AG04449 (cell line): ENCODE data around the gene SPATA9.
A peak's percentile ranks its signal among the peaks of the same experiment; 100 is the strongest.

ENCODE experiments used
- CTCF ChIA-PET: fragments of 350-600 bp; formaldehyde crosslinking; extraction: SDS; loops from one replicate; lab custom pipeline; 2021; ENCODE audit warnings: antibody characterized with exemption; lab: Yijun Ruan, JAX
- POLR2A ChIA-PET: fragments of 400-600, 350-600 bp; formaldehyde crosslinking; extraction: SDS; loops from one replicate; lab custom pipeline; 2020; ENCODE audit warnings: antibody characterized with exemption, inconsistent platforms; lab: Yijun Ruan, JAX
- DNase-seq: peaks from one replicate; pipeline ENCODE4 v3.0.0-alpha.2; 2010; ENCODE audit warnings: low read depth, low spot score
- H3K4me3 ChIP-seq: 2 replicates; pipeline ENCODE4 v1.5.1; 2011; ENCODE audit warnings: low read depth, mild to moderate bottlenecking, control low read depth, low read length
- CTCF ChIP-seq: IDR thresholded peaks from one replicate; pipeline ENCODE4 v1.5.1; 2011; ENCODE audit warnings: mild to moderate bottlenecking, moderate library complexity, low read length, control low read depth, inconsistent platforms; ENCODE audit not compliant: insufficient read depth; ENCODE audit errors: missing control alignments

SPATA9 gene

DNA sequence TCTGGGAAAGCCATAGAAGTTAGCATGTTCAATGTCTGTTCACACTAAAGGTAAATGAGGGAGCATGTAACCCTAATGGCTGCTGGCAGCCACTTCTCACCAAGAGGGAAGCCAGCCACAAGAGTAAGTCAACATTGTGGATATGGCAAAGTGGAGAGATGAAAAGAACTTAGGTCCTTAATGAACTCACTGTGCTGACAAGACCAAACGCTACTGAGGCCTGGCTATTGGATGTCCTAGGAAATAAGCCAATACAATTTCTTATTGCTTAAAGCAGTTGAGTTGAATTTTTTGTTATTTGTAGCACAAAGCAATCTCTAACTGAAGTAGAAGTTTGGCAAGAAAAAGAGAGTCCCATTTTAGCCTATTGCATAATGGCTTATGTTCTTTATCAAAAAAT lies 56.1 kb downstream of the SPATA9 start:
- no peak for DNase-seq
- TF ChIP-seq CTCF = no peak
- no peak overlapping the region for H3K4me3 ChIP-seq
- POLR2A ChIA-PET = no interaction called here
- CTCF ChIA-PET = interaction anchor here (1.4 kb wide), 1 partner anchor 221 kb away, joined by 3 read pairs; no protein-coding TSS in a partner anchor

DNA sequence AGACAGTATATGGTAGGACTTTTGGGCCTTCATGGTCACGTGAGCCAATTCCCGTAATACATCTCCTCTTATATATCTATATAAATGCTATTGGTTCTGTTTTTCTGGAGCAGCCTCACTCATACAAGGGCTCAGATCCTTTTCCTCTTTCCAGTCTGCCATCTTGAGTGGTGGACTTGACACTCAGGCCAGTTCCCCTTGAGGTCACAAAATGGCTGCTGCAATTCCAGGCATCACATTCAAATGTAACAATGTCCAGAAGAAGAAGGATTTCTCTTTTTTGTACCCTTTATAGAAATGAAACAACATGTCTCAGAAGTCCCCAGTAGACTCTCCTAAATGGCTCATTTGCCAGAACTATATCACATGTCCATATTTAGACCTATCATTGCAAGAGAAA lies 58.4 kb downstream of the SPATA9 start:
- DNase-seq = no peak
- CTCF ChIA-PET = no interaction called here
- no peak for TF ChIP-seq CTCF
- no peak overlapping the region for H3K4me3 ChIP-seq
- POLR2A ChIA-PET = no interaction called here

- no peak for DNase-seq
- no peak for TF ChIP-seq CTCF
- CTCF ChIA-PET = interaction anchor here (2.2 kb wide), 1 partner anchor 8 kb away, joined by 12 read pairs; no protein-coding TSS in a partner anchor
- POLR2A ChIA-PET = no interaction called here
- no peak overlapping the region for H3K4me3 ChIP-seq
Observed at GRCh38 chr5:95623706-95624105, 59.1 kb downstream of the SPATA9 start.

DNA sequence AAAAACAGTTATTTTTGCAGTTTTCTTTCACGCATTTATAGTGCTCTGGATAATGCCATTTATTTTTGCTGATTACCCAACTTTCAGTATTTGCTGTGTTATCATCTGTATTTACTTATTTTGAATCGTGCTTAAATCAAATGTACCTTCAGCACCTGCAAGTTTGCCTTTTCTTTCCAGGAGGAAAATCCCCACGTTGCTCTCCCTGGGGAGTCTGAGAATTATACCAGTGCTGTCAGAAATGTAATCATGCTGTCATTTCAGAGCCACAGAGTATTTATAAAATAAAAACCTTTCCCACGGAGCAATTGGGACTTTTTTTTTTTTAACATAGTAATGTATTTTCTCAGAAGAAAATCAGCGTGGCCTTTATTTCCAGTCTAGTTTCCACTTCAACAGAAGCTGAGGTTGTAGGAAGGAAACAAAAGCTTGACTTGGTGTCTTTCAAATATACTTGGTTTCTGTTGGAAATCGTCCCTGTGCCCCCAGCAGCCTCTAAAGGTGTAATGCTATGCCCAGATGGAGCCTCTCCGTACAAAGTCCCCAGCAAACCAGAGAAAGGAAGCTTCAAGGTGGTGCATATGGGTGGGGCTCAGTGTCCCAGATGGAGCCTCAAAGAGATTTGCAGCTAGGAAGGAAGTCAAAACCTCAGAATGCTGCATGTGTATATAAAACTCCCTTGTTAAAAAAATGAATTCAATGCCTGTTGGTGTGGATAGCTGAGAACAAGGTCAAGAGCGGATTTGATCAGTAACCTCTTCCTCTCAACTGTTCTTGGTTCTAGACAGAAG lies 60.8 kb downstream of the SPATA9 start:
- no peak overlapping the region for H3K4me3 ChIP-seq
- no peak for TF ChIP-seq CTCF
- no peak for DNase-seq
- CTCF ChIA-PET = interaction anchor here (1.0 to 2.2 kb wide), 3 partner anchors 9 to 26 kb away, joined by 4 to 12 read pairs (median 4); no protein-coding TSS in a partner anchor
- POLR2A ChIA-PET = no interaction called here

DNA sequence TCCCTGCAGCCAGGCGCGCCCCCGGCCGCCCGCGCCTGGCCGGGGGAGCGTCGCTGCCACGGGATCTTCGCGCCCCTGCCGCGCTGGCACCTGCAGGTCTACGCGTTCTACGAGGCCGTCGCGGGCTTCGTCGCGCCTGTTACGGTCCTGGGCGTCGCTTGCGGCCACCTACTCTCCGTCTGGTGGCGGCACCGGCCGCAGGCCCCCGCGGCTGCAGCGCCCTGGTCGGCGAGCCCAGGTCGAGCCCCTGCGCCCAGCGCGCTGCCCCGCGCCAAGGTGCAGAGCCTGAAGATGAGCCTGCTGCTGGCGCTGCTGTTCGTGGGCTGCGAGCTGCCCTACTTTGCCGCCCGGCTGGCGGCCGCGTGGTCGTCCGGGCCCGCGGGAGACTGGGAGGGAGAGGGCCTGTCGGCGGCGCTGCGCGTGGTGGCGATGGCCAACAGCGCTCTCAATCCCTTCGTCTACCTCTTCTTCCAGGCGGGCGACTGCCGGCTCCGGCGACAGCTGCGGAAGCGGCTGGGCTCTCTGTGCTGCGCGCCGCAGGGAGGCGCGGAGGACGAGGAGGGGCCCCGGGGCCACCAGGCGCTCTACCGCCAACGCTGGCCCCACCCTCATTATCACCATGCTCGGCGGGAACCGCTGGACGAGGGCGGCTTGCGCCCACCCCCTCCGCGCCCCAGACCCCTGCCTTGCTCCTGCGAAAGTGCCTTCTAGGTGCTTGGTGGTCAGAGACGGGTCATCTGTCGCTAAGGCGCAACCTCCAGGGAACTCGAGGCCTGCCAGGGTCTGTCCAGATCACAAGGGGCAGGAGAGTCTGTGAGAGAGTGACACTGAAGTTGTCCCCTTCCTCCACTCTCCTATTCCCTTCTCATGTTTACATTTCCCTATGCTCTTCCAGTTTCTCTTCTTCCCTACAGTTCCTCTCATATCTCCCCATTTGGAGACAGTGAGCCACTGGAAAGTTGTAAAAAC lies 61.6 kb downstream of the SPATA9 start:
- POLR2A ChIA-PET = no interaction called here
- no peak for DNase-seq
- H3K4me3 ChIP-seq = peak overlapping the region; percentile 58

More for the DNA sequence above, 61.6 kb downstream of the SPATA9 start:
- peak; percentile 16 for TF ChIP-seq CTCF
- CTCF ChIA-PET = interaction anchor here (2.2 kb wide), 1 partner anchor 10 kb away, joined by 12 read pairs; no protein-coding TSS in a partner anchor
